GM12873 (cell line): Measurements from ENCODE around the gene CAMSAP3.

Source experiments
- TF ChIP-seq, protein P1 (sequence below): IDR thresholded peaks from 2 replicates; pipeline ENCODE4 v1.5.1; 2012; ENCODE audit warnings: low read depth, mild to moderate bottlenecking, moderate library complexity, low read length, control low read depth; ENCODE audit not compliant: insufficient read depth; ENCODE audit errors: missing control alignments

Gene CAMSAP3

DNA sequence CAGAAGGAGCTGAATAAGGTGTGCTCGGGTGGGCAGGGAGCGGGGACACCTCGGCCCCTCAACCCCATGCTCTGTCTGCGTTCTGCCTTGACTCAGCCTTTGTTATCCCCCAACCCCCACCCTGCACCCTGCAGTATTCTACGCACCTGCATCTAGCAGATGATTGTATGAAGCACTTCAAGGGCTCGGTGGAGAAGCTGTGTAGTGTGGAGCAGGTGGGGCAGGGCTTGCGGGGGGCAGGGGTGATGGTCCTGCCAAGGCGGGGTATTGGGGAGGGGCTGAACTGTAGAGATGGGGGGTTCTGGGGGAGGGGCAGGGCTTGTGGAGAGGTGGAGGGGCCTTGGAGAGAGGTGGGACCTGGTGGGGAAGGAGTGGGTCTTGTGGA lies 47.4 kb downstream of the CAMSAP3 start:
- TF ChIP-seq, protein P1, sequence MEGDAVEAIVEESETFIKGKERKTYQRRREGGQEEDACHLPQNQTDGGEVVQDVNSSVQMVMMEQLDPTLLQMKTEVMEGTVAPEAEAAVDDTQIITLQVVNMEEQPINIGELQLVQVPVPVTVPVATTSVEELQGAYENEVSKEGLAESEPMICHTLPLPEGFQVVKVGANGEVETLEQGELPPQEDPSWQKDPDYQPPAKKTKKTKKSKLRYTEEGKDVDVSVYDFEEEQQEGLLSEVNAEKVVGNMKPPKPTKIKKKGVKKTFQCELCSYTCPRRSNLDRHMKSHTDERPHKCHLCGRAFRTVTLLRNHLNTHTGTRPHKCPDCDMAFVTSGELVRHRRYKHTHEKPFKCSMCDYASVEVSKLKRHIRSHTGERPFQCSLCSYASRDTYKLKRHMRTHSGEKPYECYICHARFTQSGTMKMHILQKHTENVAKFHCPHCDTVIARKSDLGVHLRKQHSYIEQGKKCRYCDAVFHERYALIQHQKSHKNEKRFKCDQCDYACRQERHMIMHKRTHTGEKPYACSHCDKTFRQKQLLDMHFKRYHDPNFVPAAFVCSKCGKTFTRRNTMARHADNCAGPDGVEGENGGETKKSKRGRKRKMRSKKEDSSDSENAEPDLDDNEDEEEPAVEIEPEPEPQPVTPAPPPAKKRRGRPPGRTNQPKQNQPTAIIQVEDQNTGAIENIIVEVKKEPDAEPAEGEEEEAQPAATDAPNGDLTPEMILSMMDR, result no peak

DNA sequence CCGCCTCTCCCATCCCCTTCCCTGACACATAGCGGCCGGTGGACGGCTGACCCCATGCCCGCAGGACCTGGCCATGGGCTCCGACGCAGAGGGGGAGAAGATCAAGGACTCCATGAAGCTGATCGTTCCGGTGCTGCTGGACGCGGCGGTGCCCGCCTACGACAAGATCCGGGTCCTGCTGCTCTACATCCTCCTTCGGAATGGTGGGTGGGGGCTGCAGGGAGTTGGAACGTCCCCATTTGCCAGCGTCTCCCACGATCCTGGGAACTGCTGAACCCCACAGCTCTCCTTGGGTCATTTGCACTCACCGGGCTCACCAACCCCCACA lies 48.9 kb downstream of the CAMSAP3 start:
- TF ChIP-seq, protein P1, result no peak

DNA sequence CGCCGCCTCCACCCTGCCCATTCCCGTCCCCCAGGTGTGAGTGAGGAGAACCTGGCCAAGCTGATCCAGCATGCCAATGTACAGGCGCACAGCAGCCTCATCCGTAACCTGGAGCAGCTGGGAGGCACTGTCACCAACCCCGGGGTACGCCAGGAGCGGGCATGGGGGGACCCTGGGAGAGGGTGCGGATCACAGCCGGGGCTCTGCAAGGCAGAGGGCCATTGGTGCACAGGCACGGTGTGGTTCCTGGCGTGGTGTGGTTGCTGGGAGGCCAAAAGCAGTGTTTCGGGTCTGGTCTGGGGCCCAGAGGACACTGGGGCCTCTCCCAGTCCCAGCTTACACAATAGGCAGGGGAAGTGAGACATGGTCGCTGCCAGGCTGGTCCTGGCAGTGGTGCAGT lies 49.5 kb downstream of the CAMSAP3 start:
- TF ChIP-seq, protein P1, result no peak

DNA sequence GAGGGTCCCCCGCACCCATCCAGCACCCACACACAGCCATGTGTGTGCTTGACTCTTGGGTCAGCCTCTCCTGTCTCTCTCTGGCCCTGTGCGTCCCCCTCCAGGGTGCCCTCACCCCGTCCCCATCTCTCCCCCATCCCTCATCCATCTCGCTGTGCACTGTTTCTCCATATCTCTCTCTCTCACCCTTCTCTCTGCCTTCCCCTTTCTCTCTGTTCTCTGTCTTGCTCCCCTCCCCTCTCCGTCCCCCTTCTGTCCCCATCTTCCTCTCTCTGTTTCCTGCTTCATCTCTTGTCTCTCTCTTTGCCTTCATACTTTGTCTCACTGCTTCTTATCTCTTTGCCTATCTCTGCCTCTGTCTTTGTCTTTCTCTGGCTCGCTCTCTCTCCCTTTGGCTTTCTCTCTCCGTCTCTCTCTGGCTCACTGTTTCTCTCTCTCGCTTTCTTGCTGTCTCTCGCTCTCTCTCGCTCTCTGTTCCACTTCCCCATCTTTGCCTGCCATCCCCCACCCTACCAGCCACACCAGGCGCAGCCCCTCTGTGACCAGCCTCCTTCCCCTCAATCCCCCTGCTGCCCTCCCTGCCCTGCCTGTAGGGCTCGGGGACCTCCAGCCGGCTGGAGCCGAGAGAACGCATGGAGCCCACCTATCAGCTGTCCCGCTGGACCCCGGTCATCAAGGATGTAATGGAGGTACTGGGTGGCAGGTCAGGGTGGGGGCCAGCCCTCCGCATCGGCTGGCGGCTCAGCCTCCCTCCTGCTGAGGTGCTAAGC lies 50.2 kb downstream of the CAMSAP3 start:
- TF ChIP-seq, protein P1, result no peak

DNA sequence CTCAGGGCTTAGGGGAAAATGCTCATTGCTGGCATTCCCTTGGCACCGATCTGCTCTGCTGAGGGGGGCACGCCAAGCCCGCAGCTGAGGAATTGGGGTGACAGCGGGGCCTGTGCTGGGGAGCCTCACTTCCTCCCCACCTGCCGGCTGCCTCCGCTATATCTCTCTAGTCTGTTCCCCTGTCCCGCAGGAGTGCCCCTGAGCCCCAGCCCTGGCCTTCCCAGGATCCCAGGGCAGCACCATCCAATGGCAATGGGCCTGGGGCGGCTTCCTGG lies 50.7 kb downstream of the CAMSAP3 start:
- TF ChIP-seq, protein P1, result no peak

DNA sequence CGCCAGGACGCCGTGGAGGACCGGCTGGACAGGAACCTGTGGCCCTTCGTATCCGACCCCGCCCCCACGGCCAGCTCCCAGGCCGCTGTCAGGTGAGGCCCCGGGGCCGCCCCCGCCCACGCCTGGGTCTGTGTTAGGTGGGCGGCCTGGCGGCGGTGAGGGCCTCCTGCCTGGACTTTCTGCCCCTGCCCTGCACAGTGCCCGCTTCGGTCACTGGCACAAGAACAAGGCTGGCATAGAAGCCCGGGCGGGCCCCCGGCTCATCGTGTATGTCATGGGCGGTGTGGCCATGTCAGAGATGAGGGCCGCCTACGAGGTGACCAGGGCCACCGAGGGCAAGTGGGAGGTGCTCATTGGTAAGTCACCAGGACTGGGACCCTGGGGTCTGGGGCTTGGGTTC lies 51.5 kb downstream of the CAMSAP3 start:
- TF ChIP-seq, protein P1, result no peak

DNA sequence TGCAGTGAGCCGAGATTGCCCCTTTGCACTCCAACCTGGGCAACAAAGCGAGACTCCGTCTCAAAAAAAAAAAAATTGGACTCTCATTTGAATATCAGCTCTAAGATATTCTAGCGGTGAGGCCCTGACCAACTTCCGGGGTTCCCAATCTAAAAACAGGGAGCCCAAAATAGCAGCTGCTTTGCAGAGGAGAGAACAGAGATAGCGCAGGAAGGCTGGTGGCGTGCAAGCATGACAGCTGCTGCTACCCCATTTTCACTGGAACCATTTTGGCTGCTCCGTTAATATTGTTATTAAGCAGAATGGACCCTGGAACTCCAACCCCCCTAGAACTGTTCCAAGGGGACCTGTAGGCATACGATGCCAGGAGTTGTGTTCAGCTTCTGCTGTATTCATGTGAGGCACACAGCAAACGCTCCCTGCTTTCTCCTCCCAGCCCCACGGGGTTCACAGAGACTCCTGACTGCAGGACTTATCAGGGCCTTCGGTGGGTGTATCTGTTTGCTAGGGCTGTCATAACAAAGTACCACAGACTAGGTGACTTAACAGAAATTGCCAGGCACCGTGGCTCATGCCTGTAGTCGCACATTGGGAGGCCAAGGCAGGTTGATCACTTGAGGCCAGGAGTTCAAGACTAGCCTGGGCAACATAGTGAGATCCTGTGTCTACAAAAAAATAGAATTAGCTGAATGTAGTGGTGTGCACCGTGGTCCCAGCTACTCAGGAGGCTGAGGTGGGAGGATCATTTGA lies 52.8 kb downstream of the CAMSAP3 start:
- TF ChIP-seq, protein P1, result no peak
